ENCODE results near the gene NFASC. TPM values are rescaled to one million over a fixed set of nuclear protein-coding genes. Genes with fewer than 3 reads are reported as not detected.

NFASC gene
- total and polyA plus RNA-seq, 9 of the 15 experiments (the other 6 are each of a cell fraction or from before 2014, with no cell fraction given) = 0.03 to 0.16 (median 0.06) TPM; not detected in 6

- TF ChIP-seq CREBBP (IDR thresholded peaks at IDR 0.05; ENCODE audit: low read depth, low read length) = no peak
Measured at GRCh38 chr1:204873176-204873575, 2.5 kb downstream of the NFASC start (continued).

DNA sequence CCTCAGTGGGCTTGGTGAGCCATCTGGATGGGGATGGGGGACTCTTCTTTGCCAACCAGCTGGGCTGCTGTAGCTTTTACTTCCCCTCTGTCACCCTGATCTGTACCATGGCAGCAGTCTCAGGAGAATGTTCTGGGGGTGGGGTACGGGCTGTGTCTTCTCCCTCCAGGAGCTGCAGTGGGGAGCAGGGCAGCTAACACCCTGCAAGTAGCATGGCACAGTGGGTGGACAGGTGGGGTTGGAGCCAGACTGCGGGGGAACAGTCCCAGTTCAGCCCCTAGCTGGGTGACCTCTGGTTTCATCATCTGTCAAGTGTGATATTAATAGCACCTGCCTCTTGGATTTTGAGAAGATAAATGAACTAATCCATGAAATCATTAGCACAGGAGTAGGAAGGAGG, 3.1 kb downstream of the NFASC start:
- no peak overlapping the region for H3K27ac ChIP-seq (ENCODE audit: extremely low read depth, low read depth, low read length)
- DNase-seq (ENCODE audit: extremely low read depth in 1 of 4, low spot score in 3 of 4) (no peak), FAIRE-seq (no peak), ATAC-seq (no peak)
- H3K9ac ChIP-seq (ENCODE audit: insufficient read depth in 1 of 2, low read depth in 2 of 2, low read length in 2 of 2) = no peak overlapping the region
- no peaks in the 10 kb centered on the region for H3K9me1 ChIP-seq (ENCODE audit: control insufficient read depth, insufficient read depth, low read length)
- intact Hi-C loops (cut with micrococcal nuclease) (no loop called here), in situ Hi-C loops (cut with MboI) (no loop called here)
- no TSS peak for BruUV-seq (replicated peaks)
- CTCF ChIA-PET (ENCODE audit: low intra/inter-chr PET ratio) = no interaction called here
- no peaks in the 10 kb centered on the region for H3K36me3 ChIP-seq (ENCODE audit: control insufficient read depth, insufficient read depth, low read length)
- POLR2A ChIA-PET = no interaction called here
- no peaks in the 10 kb centered on the region for H3K4me1 ChIP-seq (replicated peaks in 1 of 2; ENCODE audit: control insufficient read depth in 2 of 2, insufficient read depth in 2 of 2, low read length in 2 of 2)
- peaks cover 42 to 59% of the 10 kb centered on the region in 2 experiments for H3K27me3 ChIP-seq (ENCODE audit: control insufficient read depth in 2 of 2, insufficient read depth in 2 of 2, low read length in 2 of 2)
- H3K4me2 ChIP-seq (ENCODE audit: insufficient read depth, low read length) = no peak overlapping the region
- H3K9me3 ChIP-seq (replicated peaks; ENCODE audit: control insufficient read depth, insufficient read depth, low read depth, low read length) = no peaks in the 10 kb centered on the region
- H3K4me3 ChIP-seq = no peak overlapping the region
- 3% methylated on average over 2 of the region's 2 CpGs for WGBS (ENCODE audit: insufficient coverage, low coverage, missing lambda C conversion rate)
- no peaks in the 10 kb centered on the region for H3K79me2 ChIP-seq (ENCODE audit: control insufficient read depth, insufficient read depth, low read length)
- TF ChIP-seq ZNF23 (CRISPR knock-in tag; IDR thresholded peaks at IDR 0.05) (no peak), CEBPG (CRISPR knock-in tag; IDR thresholded peaks at IDR 0.05) (no peak), CEBPG (tag; conservative IDR thresholded peaks at IDR 0.05 in 1 of 2, IDR thresholded peaks at IDR 0.05 in 1 of 2) (0 out of 4 replicates have a peak, but pooled peaks of 1 of the 2 experiments have one; percentile 15)
- H4K20me1 ChIP-seq (replicated peaks; ENCODE audit: control insufficient read depth, insufficient read depth, low read length) = peaks cover 4% of the 10 kb centered on the region; the same call in 1 of the 2 replicates
- no peak overlapping the region for H2AFZ ChIP-seq (ENCODE audit: low read depth, low read length)

GRCh38 chr1:204874274-204874673, 3.6 kb downstream of the NFASC start:
- 0 out of 3 replicates have a peak, but pooled peaks have one; percentile 41 for ATAC-seq
- Histone ChIP-seq H3K36me3 (ENCODE audit: control insufficient read depth, insufficient read depth, low read length) (no peaks in the 10 kb centered on the region), H3K27ac (ENCODE audit: extremely low read depth, low read depth, low read length) (no peak overlapping the region), H3K4me2 (ENCODE audit: insufficient read depth, low read length) (no peak overlapping the region), H3K4me1 (replicated peaks in 1 of 2; ENCODE audit: control insufficient read depth in 2 of 2, insufficient read depth in 2 of 2, low read length in 2 of 2) (no peaks in the 10 kb centered on the region), H3K9me3 (replicated peaks; ENCODE audit: control insufficient read depth, insufficient read depth, low read depth, low read length) (no peaks in the 10 kb centered on the region), H3K27me3 (ENCODE audit: control insufficient read depth in 2 of 2, insufficient read depth in 2 of 2, low read length in 2 of 2) (peaks cover 43 to 61% of the 10 kb centered on the region in 2 experiments), H4K20me1 (replicated peaks; ENCODE audit: control insufficient read depth, insufficient read depth, low read length) (peaks cover 4% of the 10 kb centered on the region; the same call in 1 of the 2 replicates), H3K9me1 (ENCODE audit: control insufficient read depth, insufficient read depth, low read length) (no peaks in the 10 kb centered on the region), H3K79me2 (ENCODE audit: control insufficient read depth, insufficient read depth, low read length) (no peaks in the 10 kb centered on the region), H3K4me3 (no peak overlapping the region), H3K9ac (ENCODE audit: insufficient read depth in 1 of 2, low read depth in 2 of 2, low read length in 2 of 2) (no peak overlapping the region), H2AFZ (ENCODE audit: low read depth, low read length) (no peak overlapping the region)
- in situ Hi-C loops (cut with MboI) = no loop called here
- BruUV-seq (replicated peaks) = no TSS peak
- CTCF ChIA-PET (ENCODE audit: low intra/inter-chr PET ratio) = no interaction called here
- intact Hi-C loops (cut with micrococcal nuclease) = no loop called here
- POLR2A ChIA-PET = no interaction called here
- WGBS (ENCODE audit: insufficient coverage, low coverage, missing lambda C conversion rate) = 5% methylated on average over 10 of the region's 10 CpGs
- no peak for FAIRE-seq
- DNase-seq (ENCODE audit: extremely low read depth in 1 of 4, low spot score in 3 of 4) = no peak
- TF ChIP-seq CBX3 (IDR thresholded peaks at IDR 0.05; ENCODE audit: borderline replicate concordance in 1 of 2, low read length in 2 of 2) (no peak), ZNF232 (CRISPR knock-in tag; IDR thresholded peaks at IDR 0.05) (no peak), KLF13 (tag; IDR thresholded peaks at IDR 0.05; ENCODE audit: borderline replicate concordance, low read depth) (no peak), ADNP (tag; IDR thresholded peaks at IDR 0.05) (no peak), ZNF707 (CRISPR knock-in tag; conservative IDR thresholded peaks at IDR 0.05) (no peak), MNT (conservative IDR thresholded peaks at IDR 0.05) (no peak), CHD1 (IDR thresholded peaks at IDR 0.05; ENCODE audit: low read length) (no peak), ZNF780A (CRISPR knock-in tag; IDR thresholded peaks at IDR 0.05) (no peak), ZNF778 (CRISPR knock-in tag; IDR thresholded peaks at IDR 0.05) (no peak), DPF2 (IDR thresholded peaks at IDR 0.05) (no peak)

All from K562 (cell line).